NCI-H2081 (cell line): ENCODE data around the gene NACA2.
A peak's percentile ranks its signal among the peaks of the same experiment; 100 is the strongest.
"Not testable (repeated sequence)": the region's sequence is repeated elsewhere in the genome, so short reads cannot be mapped to it uniquely, and the experiment has no call there.

Experiments used
- DNase-seq, 2 experiments: peaks; one replicate each; lab custom pipeline; 2025; lab: John Stamatoyannopoulos, UW

Gene NACA2

DNA sequence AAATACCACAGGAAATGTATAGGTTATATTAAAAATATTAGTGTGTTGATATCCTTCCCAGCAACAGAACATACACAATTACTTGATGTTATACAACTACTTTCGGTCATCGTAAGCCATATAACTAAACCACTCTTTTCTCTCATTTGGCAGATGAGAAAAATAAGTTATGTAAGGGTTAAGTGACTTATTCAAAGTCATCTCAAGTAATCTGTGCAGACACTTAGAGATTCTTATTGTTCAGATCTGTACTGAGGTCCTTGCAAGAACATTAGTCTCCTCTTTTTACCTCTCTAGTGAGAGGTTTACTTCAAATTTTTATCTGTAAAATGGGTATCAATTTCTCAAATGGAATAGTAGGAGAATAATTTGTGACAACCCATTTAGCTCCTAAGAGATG is 15.0 kb downstream of the NACA2 start:
- no peak for DNase-seq

DNA sequence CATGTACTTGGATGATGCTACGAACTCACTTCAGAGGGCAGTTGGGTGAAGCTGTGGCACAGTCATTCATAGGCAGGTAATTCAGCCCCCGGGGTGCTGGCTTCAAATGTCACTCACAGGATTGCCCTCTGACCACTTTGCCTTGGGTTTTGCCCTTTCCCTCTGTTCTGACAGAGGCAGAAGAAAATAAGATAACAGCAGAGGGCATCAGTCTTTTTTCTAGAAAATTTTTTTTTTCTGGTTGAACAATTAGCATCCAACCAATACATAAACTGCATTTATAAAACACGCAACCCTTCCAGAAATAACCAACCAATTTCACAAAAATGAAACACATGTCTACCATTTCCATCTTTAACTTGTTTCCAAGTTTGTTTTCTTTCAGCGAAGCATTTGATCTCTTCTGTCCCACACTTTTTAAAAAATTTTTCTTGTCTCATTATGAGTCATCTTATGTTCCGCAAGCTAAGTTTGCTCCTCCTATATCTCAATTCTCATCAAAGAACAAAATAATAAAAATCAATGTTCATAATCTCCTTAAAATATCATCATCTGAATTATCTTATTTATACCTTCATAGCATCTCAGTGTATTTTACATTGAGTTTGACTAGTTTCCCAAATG is 15.6 kb downstream of the NACA2 start:
- no peak for DNase-seq

DNA sequence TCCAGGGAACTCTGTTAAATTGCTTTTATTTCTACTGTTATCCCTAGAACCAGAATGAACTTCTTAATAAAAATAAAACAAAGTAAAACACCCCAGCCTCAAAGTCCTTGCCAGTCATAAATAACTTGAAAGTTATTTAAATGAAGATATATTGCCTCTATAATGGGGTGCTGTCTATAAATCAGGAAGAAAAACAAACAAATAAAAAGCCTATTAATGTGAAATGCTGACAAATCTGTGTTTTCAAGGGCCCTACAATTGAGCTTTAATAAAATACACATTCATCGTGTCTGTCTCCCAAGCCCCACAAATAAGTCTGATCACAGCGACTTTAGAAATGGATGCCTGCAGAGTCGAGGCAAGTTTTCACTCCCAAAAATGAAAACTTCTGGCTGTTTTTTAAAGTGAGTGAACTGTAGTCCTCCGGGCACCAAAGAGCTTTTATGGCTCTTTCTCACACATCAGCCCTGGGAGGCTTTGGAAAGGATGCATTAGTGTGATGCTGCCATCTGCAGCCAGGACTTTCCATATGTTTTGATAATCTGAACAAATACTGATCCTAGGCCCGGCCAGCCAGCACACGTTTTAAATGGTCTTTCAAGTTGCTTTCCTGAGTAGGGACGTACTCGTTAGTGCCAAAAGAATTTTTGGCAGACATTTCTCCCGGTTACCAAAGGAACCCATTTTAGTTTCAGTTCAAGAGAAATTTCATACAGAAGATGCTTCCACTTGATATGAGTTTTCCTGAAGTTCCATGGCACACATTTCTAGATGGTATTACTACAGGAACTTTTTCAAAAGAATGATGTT is 16.3 kb downstream of the NACA2 start:
- peak; percentile 30 to 70 for DNase-seq

DNA sequence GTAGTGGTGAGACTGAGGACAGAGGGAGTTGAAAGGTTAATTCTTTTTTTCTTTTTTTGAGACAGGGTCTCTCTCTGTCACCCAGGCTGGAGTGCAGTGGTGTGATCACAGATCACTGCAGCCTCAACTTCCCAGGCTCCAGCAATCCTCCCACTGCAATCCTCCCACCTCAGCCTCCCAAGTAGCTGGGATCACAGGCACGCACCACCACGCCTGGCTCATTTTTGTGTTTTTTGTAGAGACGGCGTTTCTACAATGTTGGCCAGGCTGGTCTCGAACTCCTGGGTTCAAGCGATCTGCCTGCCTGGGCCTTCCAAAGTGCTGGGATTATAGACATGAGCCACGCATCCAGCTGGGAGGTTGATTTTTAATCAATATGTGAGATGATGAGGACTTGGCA is 18.5 kb downstream of the NACA2 start:
- DNase-seq: not testable (repeated sequence)

DNA sequence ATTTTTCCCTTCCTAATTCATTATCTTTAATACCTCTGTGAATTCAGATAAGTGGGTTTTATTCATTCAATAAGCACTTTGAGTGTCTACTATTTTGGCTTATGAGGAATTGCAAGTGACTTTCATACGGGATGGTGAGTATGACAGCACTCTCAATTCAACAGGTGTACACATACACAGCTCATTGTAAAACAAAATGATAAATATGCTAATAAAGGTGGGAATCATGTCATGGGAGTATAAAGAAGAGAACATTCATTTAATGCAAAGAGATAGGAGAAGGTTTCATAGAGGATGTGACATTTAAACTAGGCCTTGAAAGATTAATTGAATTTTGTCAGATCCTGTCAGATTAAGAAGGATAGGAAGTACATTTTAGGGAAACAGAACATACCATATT is 19.4 kb downstream of the NACA2 start:
- DNase-seq: no peak

DNA sequence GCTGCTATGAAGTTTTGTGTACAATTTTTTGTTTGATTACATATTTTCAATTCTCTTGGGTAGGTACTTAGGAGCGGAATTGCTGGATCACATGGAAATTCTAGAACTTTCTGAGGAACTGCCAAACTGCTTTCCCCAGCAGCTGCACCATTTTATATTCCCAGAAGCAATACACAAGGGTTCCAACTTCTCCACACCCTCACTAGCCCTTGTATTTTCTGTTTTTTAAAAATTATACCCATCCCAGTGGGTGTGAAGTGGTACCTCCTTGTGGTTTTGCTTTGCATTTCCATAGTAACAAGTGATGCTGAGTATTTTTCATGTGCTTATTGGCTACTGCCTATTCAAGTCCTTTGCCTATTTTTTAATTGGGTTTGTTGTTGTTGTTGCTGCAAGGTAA is 20.9 kb downstream of the NACA2 start:
- DNase-seq: no peak

DNA sequence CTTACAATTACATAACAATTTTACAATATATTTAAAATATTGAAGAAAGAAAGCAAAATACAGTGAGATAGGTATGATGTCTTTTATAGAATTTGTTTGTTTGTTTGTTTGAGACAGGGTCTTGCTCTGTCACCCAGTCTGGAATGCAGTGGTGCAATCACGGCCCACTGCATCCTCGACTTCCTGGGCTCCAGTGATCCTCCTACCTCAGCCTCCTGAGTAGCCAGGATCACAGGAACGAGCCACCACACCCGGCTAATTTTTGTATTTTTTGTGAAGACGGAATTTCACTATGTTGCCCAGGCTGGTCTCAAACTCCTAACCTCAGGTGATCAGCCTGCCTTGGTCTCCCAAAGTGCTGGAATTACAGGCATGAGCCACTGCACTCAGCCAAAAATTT is 21.5 kb downstream of the NACA2 start:
- DNase-seq: not testable (repeated sequence)

DNA sequence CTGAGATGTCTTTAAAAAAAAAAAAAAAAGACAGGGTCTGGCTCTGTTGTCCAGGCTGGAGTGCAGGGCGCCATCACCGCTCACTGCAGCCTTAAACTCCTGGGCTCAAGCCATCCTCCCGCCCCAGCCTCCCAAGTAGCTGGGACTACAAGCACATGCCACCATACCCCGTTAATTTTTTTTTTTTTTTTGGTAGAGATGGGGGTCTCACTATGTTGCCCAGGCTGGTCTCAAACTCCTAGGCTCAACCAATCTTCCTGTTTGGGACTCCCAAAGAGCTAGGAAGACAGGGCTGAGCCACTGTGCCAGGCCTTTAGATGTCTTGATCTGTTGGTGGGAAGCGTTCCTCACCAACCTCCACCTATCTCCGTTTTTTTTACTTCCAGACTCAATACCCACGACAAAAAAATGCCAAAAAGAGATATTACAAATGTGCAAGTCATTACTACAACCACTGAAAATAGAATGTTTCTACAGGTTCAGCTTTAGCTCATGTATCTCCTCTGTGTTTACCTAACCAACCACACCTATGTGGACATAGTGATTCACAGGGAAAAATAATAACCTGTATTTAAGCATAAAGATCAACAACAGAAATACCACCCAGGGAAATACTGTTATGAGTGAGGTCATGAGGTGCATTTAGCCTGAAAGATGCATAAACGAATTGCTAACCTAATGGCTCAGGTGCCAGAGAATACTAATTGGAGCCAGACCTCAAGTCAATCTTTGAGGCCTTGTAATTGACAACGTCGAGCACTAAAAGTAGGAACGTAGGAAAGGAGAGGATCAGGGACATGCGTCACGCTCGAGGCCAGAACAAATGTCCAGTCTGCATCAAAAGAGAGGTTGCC is 22.6 kb downstream of the NACA2 start:
- peak in 1 of 2 experiments; percentile 69 for DNase-seq

DNA sequence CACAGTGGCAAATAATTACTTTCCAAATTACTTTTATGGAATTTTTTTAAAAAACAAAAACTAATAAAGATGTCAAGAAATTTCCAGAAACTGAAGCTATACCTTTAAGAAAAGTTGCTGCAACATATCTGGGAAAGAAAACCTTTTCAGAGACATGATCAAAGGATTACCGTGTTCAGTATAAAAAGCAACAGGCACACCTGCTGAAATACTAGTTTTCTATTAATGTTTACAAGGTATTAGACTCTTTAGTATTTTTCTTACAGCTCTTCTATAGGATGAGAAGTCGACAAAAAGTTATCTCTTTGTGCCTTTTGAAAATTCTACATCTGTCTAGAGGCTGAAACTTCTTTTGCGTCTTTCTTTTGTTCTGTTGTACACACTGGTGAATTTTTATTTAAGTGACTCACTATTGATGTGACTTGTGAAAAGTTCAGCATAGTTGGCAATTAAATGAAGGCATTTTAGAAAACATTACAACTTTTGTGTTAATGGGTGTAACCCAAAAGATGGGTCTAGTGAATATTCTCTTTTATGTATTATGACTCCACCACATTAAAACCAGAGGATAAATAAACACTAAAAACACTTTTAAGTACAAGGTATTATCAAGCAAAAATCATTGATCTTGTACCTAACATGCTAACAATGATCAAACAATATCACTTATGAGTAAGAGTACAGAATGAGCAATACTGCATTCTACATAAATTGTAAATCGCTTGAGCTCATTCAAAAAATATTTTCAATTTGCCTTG is 23.8 kb downstream of the NACA2 start:
- no peak for DNase-seq

DNA sequence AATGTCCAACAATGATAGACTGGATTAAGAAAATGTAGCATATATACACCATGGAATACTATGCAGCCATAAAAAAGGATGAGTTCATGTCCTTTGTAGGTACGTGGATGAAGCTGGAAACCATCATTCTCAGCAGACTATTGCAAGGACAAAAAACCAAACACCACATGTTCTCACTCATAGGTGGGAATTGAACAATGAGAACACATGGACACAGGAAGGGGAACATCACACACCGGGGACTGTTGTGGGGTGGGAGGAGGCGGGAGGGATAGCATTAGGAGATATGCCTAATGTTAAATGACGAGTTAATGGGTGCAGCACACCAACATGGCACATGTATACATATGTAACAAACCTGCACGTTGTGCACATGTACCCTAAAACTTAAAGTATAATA is 24.6 kb downstream of the NACA2 start:
- not testable (repeated sequence) for DNase-seq

DNA sequence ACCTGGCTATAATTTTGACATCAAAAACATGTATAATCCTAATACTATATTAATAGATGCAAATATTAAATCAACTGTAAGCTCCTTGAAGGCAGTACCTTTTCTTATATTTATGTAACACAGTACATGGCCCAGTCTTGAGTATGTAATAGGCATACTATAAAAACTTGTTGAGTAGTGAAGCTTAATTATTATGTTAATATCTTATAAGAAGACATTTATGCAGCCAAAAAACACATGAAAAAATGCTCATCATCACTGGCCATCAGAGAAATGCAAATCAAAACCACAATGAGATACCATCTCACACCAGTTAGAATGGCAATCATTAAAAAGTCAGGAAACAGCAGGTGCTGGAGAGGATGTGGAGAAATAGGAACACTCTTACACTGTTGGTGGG is 25.2 kb downstream of the NACA2 start:
- DNase-seq: not testable (repeated sequence)

DNA sequence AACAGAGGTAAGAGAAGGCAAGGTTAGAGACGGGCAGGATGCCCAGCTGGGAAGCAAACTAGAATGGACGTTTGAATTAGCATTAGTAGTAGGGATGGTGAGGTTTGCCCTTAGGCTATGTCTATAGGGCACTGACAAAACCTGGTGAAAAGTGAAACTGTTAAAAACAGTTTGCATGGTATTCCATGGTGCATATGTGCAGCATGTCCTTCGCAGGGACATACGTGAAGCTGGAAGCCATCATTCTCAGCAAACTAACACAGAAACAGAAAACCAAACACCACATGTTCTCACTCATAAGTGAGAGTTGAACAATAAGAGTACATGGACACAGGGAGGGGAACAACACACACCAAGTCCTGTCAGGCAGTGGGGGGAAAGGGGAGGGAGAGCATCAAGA is 25.8 kb downstream of the NACA2 start:
- no peak for DNase-seq

DNA sequence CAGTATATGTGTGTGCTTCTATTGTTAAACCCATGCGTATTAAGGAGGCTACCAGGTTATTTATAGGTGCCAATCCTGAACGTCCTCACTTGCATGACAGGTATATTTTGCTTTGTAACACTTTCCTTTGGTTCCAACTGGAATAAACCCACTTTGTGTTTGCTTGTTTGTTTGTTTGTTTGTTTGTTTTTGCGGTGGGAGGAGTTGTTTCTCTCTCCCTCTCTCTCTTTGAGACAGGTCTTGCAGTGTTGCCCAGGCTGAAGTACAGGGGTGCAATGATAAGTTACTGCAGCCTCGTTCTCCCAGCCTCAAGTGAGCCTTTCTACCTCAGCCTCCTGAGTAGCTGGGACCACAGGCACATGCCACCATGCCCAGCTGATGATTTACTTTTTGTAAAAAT is 28.7 kb downstream of the NACA2 start:
- DNase-seq: no peak

DNA sequence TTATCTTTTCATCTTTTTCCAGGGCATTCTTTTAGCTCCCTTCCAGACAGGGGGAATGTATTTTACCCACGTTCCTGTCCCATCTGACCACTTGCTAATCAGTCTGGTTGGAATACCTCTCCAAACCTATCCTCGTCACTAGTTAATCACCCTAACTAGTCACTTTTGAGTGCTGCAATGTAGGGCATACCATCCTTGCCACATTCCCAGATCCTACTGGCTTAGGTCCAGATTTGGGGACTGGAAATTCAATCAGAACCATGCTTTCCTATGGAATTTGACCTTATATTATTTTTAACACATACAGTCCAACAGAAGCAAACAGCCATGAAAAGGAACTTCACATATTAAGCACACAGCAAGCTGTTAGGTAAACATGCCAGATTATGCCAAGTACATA is 29.7 kb downstream of the NACA2 start:
- DNase-seq: no peak

DNA sequence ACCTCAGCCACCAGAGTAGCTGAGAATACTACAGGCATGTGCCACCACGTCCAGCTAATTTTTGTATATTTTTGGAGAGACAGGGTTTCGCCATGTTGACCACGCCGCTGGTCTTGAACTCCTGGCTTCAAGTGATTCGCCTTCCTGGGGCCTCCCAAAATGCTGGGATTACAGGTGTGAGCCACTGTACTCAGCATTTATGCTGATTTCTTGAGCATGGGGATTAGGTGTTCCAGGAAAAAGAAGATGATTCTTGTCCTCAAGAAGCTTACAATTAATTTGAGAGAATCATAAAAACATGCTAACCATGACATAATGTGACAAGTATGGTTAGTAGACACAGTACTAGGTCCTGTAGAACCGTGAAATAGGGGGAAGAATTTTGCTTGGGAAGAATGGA is 30.9 kb downstream of the NACA2 start:
- no peak for DNase-seq

DNA sequence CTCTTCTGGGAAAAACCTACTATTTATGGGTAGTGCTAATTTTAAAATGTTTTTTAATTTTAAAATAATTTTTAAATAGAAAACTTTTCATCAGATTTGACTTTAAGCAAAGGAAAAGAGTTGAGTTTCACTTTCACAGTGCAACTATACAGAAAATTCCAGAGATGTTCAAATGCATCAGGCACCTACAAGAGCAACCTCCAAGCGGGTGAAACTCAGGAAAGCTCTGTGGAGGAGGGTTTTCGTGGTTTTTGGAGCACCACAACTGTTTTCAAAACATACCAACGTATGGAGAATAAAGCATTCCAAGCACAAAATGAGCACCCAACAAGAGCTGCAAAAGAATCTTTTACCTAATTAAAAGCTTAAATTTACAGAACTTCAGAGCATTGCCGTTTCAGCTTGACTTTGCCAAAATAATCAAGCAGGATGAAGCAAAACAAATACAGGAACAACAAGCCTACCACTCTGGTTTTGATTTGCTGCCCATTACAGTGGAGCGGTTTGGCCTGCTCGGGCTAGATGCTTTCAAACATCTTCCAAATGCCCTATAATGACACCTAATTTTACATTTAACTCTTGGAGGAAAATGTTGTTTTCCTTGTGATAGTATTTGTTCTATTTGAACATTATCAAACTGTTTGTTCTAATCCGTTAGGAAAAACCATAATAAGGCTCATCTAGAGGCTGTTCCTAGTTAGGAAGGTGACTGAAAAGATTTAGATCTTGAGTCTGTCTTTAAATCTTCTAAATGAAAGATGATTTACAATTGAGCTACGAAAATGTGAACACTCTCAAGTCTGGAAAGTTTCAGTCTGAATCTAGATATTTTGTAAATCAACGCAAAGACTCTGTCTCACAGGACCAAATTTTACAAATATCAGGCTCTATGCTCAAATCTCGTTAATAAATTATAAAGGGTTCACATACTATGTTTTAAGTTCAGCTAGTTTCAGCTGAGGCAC is 34.5 kb downstream of the NACA2 start:
- peak in 1 of 2 experiments; percentile 31 for DNase-seq

DNA sequence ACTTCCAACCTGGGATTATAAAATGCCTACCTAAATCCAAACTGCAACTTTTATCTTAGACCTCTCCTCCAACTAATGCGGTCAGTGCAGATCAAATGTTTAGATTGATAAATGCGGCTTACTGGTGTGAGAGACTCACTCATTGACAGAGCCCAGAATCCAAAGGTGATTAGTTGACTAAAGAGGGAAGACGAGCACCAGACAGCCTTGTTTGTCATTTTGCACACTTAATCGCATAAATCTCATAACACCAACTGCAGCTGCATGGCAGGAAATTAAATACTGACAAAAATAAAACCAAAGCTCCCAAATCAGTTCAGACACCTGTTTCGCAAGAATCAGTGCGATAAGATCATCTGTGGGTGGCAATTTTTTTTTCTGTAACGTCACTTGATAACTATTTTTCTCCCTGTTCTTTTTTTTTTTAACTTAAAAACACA is 35.9 kb downstream of the NACA2 start:
- DNase-seq: no peak

DNA sequence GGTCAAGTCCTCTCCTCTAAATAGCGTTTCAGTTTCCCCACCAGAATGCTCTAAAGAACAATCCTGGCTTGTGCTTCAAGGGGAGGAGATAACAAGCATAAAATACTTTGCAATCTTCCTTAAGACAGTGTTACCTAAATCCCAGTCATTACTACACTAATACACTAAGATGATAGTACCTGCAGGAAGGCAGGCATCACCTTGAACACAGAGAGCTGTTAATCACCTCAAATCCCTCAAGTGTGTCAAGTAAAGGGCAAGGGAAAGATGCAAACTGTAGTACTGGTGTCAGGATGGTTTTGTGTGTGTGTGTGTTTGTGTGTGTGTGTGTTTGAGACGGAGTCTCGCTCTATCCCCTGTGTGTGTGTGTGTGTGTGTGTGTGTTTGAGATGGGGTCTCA is 36.8 kb downstream of the NACA2 start:
- no peak for DNase-seq

DNA sequence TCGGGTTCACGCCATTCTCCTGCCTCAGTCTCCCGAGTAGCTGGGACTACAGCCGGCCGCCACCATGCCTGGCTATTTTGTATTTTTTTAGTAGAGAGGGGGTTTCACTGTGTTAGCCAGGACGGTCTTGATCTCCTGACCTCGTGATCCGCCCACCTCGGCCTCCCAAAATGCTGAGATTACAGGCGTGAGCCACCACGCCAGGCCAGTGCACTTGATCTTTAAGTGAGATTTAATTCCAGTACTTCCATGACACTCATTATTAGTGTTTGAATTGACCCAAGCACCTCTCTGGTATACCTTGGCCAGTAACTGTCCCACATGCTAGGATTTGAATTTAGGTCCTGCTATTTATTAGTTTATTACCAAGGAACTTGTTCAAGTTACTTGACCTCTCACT is 38.5 kb downstream of the NACA2 start:
- DNase-seq: not testable (repeated sequence)

DNA sequence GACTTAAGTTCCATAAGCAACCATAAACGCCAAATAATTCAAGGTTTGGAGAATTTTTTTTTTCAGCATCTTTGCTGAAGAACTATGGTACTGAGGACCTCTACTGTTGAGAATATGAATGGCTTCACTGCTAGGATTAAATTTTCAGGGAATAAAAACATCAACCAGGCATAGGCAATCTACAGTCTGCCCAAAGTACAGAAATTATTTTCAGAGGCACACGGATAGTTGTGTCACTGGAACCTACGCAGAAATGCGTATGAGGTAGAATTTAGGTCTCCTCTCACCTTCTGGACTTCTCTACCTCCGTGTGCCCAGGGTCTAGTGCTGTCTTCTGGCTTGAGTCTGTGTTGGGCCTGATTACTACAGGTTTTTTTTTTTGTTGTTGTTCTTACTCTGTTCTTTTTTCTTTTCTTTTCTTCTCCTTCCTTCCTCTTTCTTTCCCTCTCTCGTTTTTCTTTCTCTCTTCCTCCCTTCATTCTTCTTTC is 39.7 kb downstream of the NACA2 start:
- DNase-seq: peak; percentile 25 to 47

DNA sequence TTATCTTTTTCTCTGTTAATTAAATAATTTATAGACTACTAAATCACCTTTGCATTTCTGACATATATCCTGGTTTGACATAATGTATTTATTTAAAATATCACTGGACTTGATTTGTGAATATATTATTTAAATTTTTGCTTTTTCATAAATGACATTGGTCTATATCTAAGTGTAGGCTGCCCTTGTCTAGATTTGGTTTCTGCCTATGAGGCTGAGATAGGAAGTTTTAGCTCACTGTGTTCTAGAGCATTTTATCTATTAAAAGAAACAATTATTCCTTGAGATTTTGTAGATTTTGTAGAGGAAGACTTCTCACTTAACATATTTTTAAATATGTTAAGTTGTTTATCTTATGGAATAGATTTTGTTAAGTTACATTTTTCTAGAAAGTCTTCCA is 43.9 kb downstream of the NACA2 start:
- no peak for DNase-seq
